ENCODE results near the gene TRAPPC14. TPM values are rescaled to one million over a fixed set of nuclear protein-coding genes. Genes with fewer than 3 reads are reported as not detected.
A peak's percentile ranks its signal among the peaks of the same experiment; 100 is the strongest.

TRAPPC14 gene
- total RNA-seq, 1 donor from 2014 or later, result 4.3 TPM

- Histone ChIP-seq H3K36me3 (no peaks in the 10 kb centered on the region), H3K9me3 (ENCODE audit: low read depth) (no peaks in the 10 kb centered on the region), H3F3A (ENCODE audit: low read depth) (peaks cover 43% of the 10 kb centered on the region), H3K27ac (no peak overlapping the region), H3K79me2 (ENCODE audit: low read depth) (no peaks in the 10 kb centered on the region), H3K9ac (no peak overlapping the region), H3K4me3 (peak overlapping the region; percentile 49), H3K4me1 (peaks cover 36% of the 10 kb centered on the region), H3K27me3 (peaks cover 41% of the 10 kb centered on the region), H4K20me1 (ENCODE audit: low read depth) (peaks cover 34% of the 10 kb centered on the region), H3K4me2 (peak overlapping the region; percentile 89), H2AFZ (replicated peaks) (peak overlapping the region; percentile 78)
- Mint-ChIP-seq H3K4me3 (peak overlapping the region; percentile 80), H3K9me3 (no peaks in the 10 kb centered on the region), H3K27me3 (ENCODE audit: insufficient read depth, low read depth) (peaks cover 24% of the 10 kb centered on the region), H3K36me3 (peaks cover 3% of the 10 kb centered on the region), H3K27ac (no peak overlapping the region), H3K4me1 (peaks cover 47% of the 10 kb centered on the region)
- TF ChIP-seq EZH2phosphoT487 (IDR thresholded peaks at IDR 0.05) (no peak), CTCF (IDR thresholded peaks at IDR 0.05) (no peak), EZH2 (IDR thresholded peaks at IDR 0.05) (no peak)
- peak; percentile 59 for DNase-seq (ENCODE audit: low spot score)
These were observed 9.4 kb upstream of the TRAPPC14 start for GRCh38 chr7:100167912-100168323.

DNA sequence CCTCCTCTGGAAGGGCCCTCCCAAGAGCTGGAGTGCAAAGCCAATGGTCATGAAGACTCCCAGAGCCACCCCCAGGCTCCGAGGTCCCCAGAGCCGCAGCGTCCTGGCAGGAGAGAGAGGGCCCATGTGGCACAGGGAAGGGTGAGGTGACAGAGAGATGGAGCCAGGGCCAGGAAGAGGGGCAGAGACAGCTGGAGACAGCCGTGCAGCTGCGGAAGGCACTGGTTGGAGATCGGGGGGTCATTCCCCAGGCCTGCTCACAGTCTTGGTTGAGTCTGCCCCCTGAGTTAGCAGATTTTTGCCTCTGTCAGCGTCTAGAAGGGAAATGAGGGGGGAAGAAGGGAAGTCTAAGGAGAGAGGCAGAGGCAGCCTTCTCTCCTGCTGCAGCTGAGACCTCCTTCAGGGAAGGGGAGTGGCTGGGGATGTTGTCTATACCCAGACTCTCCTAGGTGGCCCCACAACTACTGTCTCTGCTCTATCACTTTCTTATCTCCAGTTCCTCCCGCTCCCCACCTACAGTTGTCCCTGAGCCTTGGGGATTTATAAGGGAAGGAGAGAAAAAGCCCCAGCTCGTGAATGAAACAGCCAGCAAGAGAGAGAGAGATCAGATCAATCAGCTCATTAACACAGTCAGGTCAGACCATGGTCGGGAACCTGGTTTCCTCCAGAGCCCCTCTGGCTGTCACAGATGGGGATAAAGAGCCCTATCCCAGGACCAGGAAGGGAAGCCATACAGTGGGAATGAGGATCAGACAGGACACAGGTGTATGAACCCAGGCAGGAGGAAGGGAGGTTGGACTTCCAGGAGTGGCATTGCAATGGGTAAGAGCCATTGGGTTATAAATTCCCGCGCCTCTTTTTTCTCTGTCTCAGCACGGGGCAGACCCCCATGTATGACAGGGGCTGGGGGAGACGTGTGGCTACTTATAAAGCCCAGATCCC lies 8.7 kb upstream of the TRAPPC14 start:
- peak overlapping the region; percentile 89 for H3K4me2 ChIP-seq
- H3K9me3 ChIP-seq (ENCODE audit: low read depth), result no peaks in the 10 kb centered on the region
- H3K36me3 Mint-ChIP-seq, result peaks cover 3% of the 10 kb centered on the region
- TF ChIP-seq EZH2 (IDR thresholded peaks at IDR 0.05), result no peak
- TF ChIP-seq EZH2phosphoT487 (IDR thresholded peaks at IDR 0.05), result no peak
- TF ChIP-seq CTCF (IDR thresholded peaks at IDR 0.05), result no peak
- peaks cover 40% of the 10 kb centered on the region for H3K27me3 ChIP-seq
- peaks cover 39% of the 10 kb centered on the region for H3F3A ChIP-seq (ENCODE audit: low read depth)
- no peak overlapping the region for H3K9ac ChIP-seq
- H3K4me3 Mint-ChIP-seq, result peak overlapping the region; percentile 80
- H3K27ac Mint-ChIP-seq, result peak overlapping the region; percentile 20
- peak overlapping the region; percentile 78 for H2AFZ ChIP-seq (replicated peaks)
- no peaks in the 10 kb centered on the region for H3K79me2 ChIP-seq (ENCODE audit: low read depth)
- H3K4me1 Mint-ChIP-seq, result peaks cover 49% of the 10 kb centered on the region
- no peaks in the 10 kb centered on the region for H3K36me3 ChIP-seq
- DNase-seq (ENCODE audit: low spot score), result no peak
- H3K4me3 ChIP-seq, result peak overlapping the region; percentile 49
- no peak overlapping the region for H3K27ac ChIP-seq
- peaks cover 36% of the 10 kb centered on the region for H3K4me1 ChIP-seq
- H3K9me3 Mint-ChIP-seq, result no peaks in the 10 kb centered on the region
- H3K27me3 Mint-ChIP-seq (ENCODE audit: insufficient read depth, low read depth), result peaks cover 24% of the 10 kb centered on the region
- H4K20me1 ChIP-seq (ENCODE audit: low read depth), result peaks cover 32% of the 10 kb centered on the region

- H3K36me3 Mint-ChIP-seq, result peaks cover 3% of the 10 kb centered on the region
- H2AFZ ChIP-seq (replicated peaks), result no peak overlapping the region
- H3K9ac ChIP-seq, result no peak overlapping the region
- peaks cover 32% of the 10 kb centered on the region for H3K27me3 ChIP-seq
- H3K9me3 Mint-ChIP-seq, result no peaks in the 10 kb centered on the region
- H3K9me3 ChIP-seq (ENCODE audit: low read depth), result no peaks in the 10 kb centered on the region
- peaks cover 34% of the 10 kb centered on the region for H3F3A ChIP-seq (ENCODE audit: low read depth)
- H3K4me3 Mint-ChIP-seq, result peak overlapping the region; percentile 80
- no peak overlapping the region for H3K4me2 ChIP-seq
- H3K36me3 ChIP-seq, result no peaks in the 10 kb centered on the region
- TF ChIP-seq EZH2phosphoT487 (IDR thresholded peaks at IDR 0.05) (no peak), CTCF (IDR thresholded peaks at IDR 0.05) (no peak), EZH2 (IDR thresholded peaks at IDR 0.05) (no peak)
- no peak overlapping the region for H3K27ac ChIP-seq
- H3K27me3 Mint-ChIP-seq (ENCODE audit: insufficient read depth, low read depth), result peaks cover 24% of the 10 kb centered on the region
- H3K79me2 ChIP-seq (ENCODE audit: low read depth), result no peaks in the 10 kb centered on the region
- H3K27ac Mint-ChIP-seq, result peak overlapping the region; percentile 38
- peaks cover 47% of the 10 kb centered on the region for H3K4me1 Mint-ChIP-seq
- H3K4me3 ChIP-seq, result no peak overlapping the region
- peaks cover 30% of the 10 kb centered on the region for H3K4me1 ChIP-seq
- no peak for DNase-seq (ENCODE audit: low spot score)
- H4K20me1 ChIP-seq (ENCODE audit: low read depth), result peaks cover 24% of the 10 kb centered on the region
These were observed 7.9 kb upstream of the TRAPPC14 start for GRCh38 chr7:100166317-100166940.

All from neural progenitor cell (in vitro differentiated cells).